ENCODE measurements around the gene PNPLA8.

- no peak for TF ChIP-seq CTCF (IDR thresholded peaks at IDR 0.05; ENCODE audit: insufficient read depth, low read length, poor library complexity, severe bottlenecking)
- no peak for TF ChIP-seq EZH2phosphoT487 (conservative IDR thresholded peaks at IDR 0.05; ENCODE audit: low read length)
Measured at GRCh38 chr7:108434010-108434409, 91.9 kb downstream of the PNPLA8 start.

Measured in SU-DHL-6 (cell line).